GM12872 (cell line): ENCODE results near the gene EHMT1.

Experiments
- CTCF ChIP-seq: IDR thresholded peaks from 3 replicates; pipeline ENCODE4 v1.5.1; 2011; ENCODE audit warnings: low read depth, mild to moderate bottlenecking, low read length, moderate library complexity; ENCODE audit not compliant: insufficient read depth

EHMT1 gene

GRCh38 chr9:137765536-137765935 lies 146.7 kb downstream of the EHMT1 start:
- TF ChIP-seq CTCF, result no peak

DNA sequence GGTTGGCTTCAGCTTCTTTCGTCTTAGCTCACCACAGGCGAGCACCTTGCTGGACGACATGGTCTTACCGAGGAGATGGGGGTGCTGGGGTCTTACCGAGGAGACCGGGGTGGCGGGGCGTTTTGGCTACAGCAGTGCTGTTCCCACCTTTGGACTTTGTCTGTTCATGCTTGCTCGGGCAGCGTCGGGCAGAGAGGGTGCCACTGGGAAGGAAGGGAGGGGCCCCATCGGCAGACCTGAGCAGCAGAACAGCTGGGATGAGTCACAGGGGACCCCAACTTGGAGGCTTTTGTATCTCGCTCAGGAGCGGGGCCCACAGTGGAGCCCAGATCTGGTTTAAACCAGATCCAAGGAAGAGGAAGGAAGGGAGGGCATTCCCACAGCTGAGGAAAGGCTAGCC lies 152.8 kb downstream of the EHMT1 start:
- TF ChIP-seq CTCF, result no peak

DNA sequence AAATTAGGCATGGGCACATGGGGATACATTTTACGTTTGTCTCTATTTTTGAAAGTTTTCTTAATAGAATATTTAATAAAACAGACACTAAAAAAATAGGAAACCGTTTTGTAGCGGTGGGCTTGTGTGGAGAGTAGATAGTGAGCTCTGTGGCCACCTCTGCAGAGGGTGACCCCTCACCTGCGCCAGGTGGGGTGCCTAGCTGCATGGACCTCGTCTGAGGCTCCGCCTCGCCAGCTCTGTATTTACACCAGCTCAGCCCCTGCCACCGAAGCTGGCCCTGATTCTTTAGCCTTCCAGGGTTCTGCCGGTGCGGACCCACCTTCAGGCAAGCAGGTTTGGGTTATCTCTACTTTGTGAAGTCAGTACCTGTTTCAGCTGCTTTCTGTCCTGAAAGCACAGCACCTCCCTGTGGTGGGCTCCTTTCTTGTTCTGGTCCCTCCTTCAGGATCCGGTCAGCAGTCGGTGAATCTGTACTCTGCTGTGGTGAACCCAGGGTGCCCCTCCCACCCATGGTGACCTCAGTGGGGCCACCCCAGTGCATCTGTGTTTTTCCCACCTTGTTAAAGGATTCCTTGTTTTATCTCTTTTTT lies 153.6 kb downstream of the EHMT1 start:
- TF ChIP-seq CTCF, result peak; percentile 48

DNA sequence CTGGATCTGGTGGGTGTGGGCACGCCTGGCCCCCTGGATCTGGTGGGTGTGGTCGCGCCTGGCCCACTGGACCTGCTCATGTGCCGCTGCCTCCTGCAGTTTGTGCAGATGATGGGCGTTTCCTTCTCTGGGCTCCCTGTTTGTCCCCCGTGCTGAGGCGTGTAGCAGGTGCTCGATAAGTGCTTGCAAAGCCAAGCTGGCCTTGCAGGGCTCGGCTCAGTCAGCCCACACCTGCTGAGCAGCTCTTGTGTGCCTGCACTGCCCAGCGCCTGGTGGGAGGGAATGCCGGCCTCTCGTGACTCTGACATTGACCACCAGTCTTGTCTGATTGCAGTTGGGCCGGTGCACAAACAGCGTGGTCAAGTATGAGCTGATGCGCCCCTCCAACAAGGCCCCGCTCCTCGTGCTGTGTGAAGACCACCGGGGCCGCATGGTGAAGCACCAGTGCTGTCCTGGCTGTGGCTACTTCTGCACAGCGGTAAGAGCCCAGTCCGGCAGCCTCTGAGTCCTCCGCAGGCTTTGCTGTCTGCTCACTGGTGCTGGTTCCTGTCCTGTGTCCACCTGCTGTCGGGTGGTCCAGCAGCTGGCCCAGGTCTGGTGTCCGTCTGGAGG lies 156.1 kb downstream of the EHMT1 start:
- TF ChIP-seq CTCF, result no peak

DNA sequence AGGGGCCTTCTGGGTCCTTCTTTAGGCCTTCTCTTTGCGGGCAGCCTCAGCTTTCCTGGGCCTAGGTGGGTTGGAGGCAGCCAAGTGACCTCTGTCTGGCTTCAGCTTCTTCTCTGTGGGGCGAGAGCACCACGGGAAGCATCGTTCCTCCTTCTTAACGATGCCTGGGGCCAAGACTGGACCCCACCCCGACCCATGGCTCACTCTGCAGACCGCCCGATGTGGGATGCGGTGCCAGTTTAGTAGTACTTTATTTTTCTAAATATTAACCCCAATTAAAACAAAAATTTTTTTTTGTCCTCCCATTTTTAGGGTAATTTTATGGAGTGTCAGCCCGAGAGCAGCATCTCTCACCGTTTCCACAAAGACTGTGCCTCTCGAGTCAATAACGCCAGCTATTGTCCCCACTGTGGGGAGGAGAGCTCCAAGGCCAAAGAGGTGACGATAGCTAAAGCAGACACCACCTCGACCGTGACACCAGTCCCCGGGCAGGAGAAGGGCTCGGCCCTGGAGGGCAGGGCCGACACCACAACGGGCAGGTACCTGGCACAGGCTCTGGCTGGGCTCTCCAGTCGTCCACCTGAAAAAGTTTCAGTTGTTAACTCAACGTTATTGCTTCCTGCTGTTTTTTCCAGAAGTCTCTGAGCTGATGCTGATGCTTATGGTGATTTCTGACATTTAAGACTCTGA lies 157.6 kb downstream of the EHMT1 start:
- no peak for TF ChIP-seq CTCF

GRCh38 chr9:137777761-137778160 lies 159.0 kb downstream of the EHMT1 start:
- no peak for TF ChIP-seq CTCF

DNA sequence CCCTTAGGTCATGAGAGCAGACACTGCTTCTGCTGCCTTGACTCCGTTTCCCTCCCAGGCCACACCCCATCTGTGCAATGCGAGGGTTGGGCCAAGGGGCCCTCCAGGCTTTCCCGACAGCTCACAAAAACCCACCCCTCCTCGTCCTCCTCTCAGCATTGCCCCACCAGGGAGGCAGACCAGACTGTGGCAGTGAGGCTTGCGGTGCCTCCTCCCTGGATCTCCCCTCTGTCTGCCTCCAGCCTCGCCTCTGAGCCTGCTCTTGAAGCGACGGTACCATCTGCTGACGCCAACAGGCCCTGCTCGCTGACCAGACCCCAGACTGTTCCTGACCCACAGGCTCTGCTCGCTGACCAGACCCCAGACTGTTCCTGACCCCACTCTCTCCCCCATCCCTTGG lies 159.5 kb downstream of the EHMT1 start:
- TF ChIP-seq CTCF, result no peak
